HL-60 (cell line): ENCODE results near the gene HPCAL1.

Source experiments
- DNase-seq, 2 experiments: peaks; one replicate each; pipeline ENCODE4 v3.0.0-alpha.2; 2010 to 2020; ENCODE audit warnings: low read depth in 1 of 2, low spot score in 1 of 2
- H3K27ac ChIP-seq: fragments of 250-450 bp; sonication (Bioruptor Pico); replicated peaks from 2 replicates; pipeline ENCODE4 v1.5.1; 2020; ENCODE audit warnings: mild to moderate bottlenecking, moderate library complexity
- H3K27me3 ChIP-seq: fragments of 250-450 bp; sonication (Bioruptor Pico); 2 replicates; pipeline ENCODE4 v1.5.1; 2021; ENCODE audit warnings: mild to moderate bottlenecking, moderate library complexity; ENCODE audit not compliant: insufficient read depth, poor library complexity, severe bottlenecking
- H3K4me3 ChIP-seq: replicated peaks from 2 replicates; pipeline ENCODE4 v1.5.1; 2011; ENCODE audit warnings: mild to moderate bottlenecking, control low read depth, low read length; ENCODE audit not compliant: insufficient read depth
- GABPA ChIP-seq: IDR thresholded peaks from 2 replicates; pipeline ENCODE4 v1.6.1; 2012; ENCODE audit warnings: low read depth
- POLR2AphosphoS5 ChIP-seq: IDR thresholded peaks from 2 replicates; pipeline ENCODE4 v1.6.1; 2012; ENCODE audit warnings: low read depth
- REST ChIP-seq: IDR thresholded peaks from 2 replicates; pipeline ENCODE4 v1.6.1; 2012; ENCODE audit warnings: low read depth; ENCODE audit not compliant: insufficient replicate concordance
- SPI1 ChIP-seq: IDR thresholded peaks from 2 replicates; pipeline ENCODE4 v1.6.1; 2012; ENCODE audit warnings: low read depth, mild to moderate bottlenecking, borderline replicate concordance
- TF ChIP-seq, protein P1 (sequence below): IDR thresholded peaks from one replicate; pipeline ENCODE4 v1.5.1; 2011; ENCODE audit warnings: low read length, control low read depth, inconsistent platforms; ENCODE audit not compliant: insufficient read depth

HPCAL1 gene

GRCh38 chr2:10368491-10369231 is 66.0 kb downstream of the HPCAL1 start:
- no peak overlapping the region for H3K27ac ChIP-seq
- H3K4me3 ChIP-seq, result no peak overlapping the region
- no peaks in the 10 kb centered on the region for H3K27me3 ChIP-seq
- no peak for DNase-seq
- no peak for TF ChIP-seq GABPA
- no peak for TF ChIP-seq SPI1
- TF ChIP-seq, protein P1, sequence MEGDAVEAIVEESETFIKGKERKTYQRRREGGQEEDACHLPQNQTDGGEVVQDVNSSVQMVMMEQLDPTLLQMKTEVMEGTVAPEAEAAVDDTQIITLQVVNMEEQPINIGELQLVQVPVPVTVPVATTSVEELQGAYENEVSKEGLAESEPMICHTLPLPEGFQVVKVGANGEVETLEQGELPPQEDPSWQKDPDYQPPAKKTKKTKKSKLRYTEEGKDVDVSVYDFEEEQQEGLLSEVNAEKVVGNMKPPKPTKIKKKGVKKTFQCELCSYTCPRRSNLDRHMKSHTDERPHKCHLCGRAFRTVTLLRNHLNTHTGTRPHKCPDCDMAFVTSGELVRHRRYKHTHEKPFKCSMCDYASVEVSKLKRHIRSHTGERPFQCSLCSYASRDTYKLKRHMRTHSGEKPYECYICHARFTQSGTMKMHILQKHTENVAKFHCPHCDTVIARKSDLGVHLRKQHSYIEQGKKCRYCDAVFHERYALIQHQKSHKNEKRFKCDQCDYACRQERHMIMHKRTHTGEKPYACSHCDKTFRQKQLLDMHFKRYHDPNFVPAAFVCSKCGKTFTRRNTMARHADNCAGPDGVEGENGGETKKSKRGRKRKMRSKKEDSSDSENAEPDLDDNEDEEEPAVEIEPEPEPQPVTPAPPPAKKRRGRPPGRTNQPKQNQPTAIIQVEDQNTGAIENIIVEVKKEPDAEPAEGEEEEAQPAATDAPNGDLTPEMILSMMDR, result no peak
- no peak for TF ChIP-seq POLR2AphosphoS5
- no peak for TF ChIP-seq REST

DNA sequence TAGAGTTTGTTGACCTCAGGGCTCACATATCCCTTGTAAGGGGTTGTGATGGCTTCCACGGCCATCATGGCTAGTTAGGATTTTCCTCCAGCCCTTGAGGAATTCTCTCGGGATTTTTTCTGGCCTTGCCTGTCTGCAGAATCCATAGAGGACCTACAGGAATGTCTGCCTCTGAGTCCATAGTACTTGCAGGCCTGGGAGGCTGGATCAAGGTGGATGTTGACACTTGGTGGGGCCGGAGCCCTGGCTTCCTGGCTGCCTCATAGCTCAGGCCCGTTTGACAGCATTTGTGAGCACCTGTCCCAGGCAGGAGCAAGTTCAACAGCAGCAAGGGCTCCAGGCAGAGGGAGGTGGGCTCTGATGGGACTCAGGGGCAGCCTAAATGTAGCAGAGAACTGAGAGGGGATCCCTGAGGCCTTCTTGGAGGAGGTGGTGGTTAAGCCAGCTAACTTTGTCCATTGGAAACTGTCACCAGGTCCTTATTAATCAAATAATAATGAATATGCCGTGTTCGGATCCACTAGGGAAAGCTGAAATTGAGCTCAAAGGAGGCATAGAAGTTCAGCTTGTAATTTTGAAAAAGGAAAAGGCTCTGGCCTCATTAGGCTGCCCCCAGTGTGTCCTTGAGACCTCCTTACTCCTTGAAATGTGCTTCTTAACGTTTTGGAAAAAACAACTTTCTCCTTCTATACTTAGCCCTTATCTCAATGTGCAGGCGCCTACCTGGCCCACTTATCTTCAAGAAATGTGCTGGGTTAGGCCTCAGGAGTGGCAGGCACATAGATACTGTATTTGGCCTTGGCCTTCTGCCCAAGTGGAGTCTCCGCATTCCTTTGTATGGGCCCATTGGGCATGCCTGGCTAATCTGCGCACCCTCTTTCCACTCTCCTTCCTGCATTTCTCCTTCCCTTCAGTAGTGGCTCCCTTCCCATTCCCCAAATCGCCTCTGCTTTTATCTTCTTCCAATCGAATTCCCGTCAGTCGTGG is 66.9 kb downstream of the HPCAL1 start:
- no peak overlapping the region for H3K4me3 ChIP-seq
- H3K27me3 ChIP-seq, result no peaks in the 10 kb centered on the region
- no peak overlapping the region for H3K27ac ChIP-seq
- no peak for TF ChIP-seq GABPA
- TF ChIP-seq SPI1, result no peak
- no peak for TF ChIP-seq POLR2AphosphoS5
- DNase-seq, result no peak

DNA sequence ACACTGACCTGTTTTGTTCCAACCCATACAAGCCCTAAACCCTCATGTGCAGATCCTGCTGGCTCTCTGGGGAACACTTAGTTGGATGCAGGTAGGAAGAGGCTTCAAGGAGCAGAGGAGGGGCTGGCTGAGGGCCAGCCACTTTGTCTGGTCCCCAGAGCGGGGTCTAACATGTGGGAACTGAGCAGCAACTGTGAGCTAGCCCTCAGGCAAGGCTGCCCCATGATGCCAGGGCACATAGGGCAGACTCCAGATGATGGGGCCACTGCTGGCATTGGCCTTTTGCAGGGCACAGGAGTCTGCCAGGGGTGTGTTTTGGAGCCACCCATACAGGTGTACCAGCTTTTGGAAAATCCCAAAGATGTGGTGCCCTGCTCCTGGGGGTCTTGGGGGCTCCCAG is 67.7 kb downstream of the HPCAL1 start:
- no peak overlapping the region for H3K27ac ChIP-seq
- H3K4me3 ChIP-seq, result no peak overlapping the region
- no peaks in the 10 kb centered on the region for H3K27me3 ChIP-seq
- TF ChIP-seq SPI1 (no peak), REST (no peak), GABPA (no peak), POLR2AphosphoS5 (no peak)
- TF ChIP-seq, protein P1, result no peak
- DNase-seq, result no peak

GRCh38 chr2:10370895-10371294 is 68.2 kb downstream of the HPCAL1 start:
- no peaks in the 10 kb centered on the region for H3K27me3 ChIP-seq
- DNase-seq, result no peak
- no peak overlapping the region for H3K4me3 ChIP-seq
- H3K27ac ChIP-seq, result no peak overlapping the region
- TF ChIP-seq SPI1, result no peak
- TF ChIP-seq, protein P1, result no peak
- TF ChIP-seq POLR2AphosphoS5, result no peak
- no peak for TF ChIP-seq REST
- no peak for TF ChIP-seq GABPA
